ENCODE data around the gene CCNJL.

GRCh38 chr5:160270704-160271103, 41.7 kb downstream of the CCNJL start:
- TF ChIP-seq CTCF (IDR thresholded peaks at IDR 0.05) (no peak), ZFX (IDR thresholded peaks at IDR 0.05; ENCODE audit: borderline replicate concordance) (no peak)

Measured in 22Rv1 (cell line).